K562 (cell line): ENCODE data around the gene C16orf90. TPM values are rescaled to one million over a fixed set of nuclear protein-coding genes. Genes with fewer than 3 reads are reported as not detected.

Experiments
- ATAC-seq: fragments of 200-7000 bp; cut with Tn5 transposase; 3 replicates; pipeline ENCODE4 v1.9.1; 2020; ENCODE audit warnings: moderate library complexity
- BruUV-seq: library from RNA; stranded (reverse); fragments of 400-500 nt; replicated peaks from 2 replicates; lab custom pipeline; 2021; lab: Mats Ljungman, UMichigan
- CTCF ChIA-PET: fragments of 300-600 bp; formaldehyde crosslinking; extraction: SDS; loops from one replicate; lab custom pipeline; 2021; ENCODE audit warnings: low intra/inter-chr PET ratio; lab: Yijun Ruan, JAX
- POLR2A ChIA-PET: fragments of 300-600, 350-650 bp; sonication (Branson Sonifier 250); formaldehyde crosslinking; extraction: SDS; loops from one replicate; lab custom pipeline; 2021; ENCODE audit warnings: antibody characterized with exemption, inconsistent platforms; lab: Yijun Ruan, JAX
- DNase-seq, 4 experiments: peaks; one replicate each; pipeline versions ENCODE4 v3.0.0 to v3.0.0-alpha.2; 2011 to 2018; ENCODE audit warnings: low spot score in 3 of 4, mixed read lengths in 3 of 4; ENCODE audit errors: extremely low read depth in 1 of 4
- FAIRE-seq: peaks from 2 replicates; lab custom pipeline; 2011; peaks lifted over from hg19 to GRCh38; lab: Jason Lieb, UNC
- H2AFZ ChIP-seq: 2 replicates; pipeline ENCODE4 v1.6.0; 2011; ENCODE audit warnings: low read depth, low read length, control low read depth, inconsistent platforms
- H3K27ac ChIP-seq: fragments of 200-600 bp; 3 replicates; pipeline ENCODE4 v1.8.0; 2011; ENCODE audit warnings: low read depth, mild to moderate bottlenecking, control low read depth, inconsistent platforms, low read length, moderate library complexity, mixed read lengths; ENCODE audit errors: extremely low read depth
- H3K27me3 ChIP-seq, 2 experiments: fragments of 300-600 bp in 1 of 2; 2 replicates in 1 of 2; 3 replicates in 1 of 2; pipeline versions ENCODE4 v1.6.0 to v1.8.0; 2011; ENCODE audit warnings: inconsistent platforms in 2 of 2, low read length in 2 of 2, mild to moderate bottlenecking in 1 of 2, mixed read lengths in 1 of 2, moderate library complexity in 1 of 2; ENCODE audit not compliant: control insufficient read depth in 2 of 2, insufficient read depth in 2 of 2
- H3K36me3 ChIP-seq: fragments of 300-600 bp; 3 replicates; pipeline ENCODE4 v1.8.0; 2011; ENCODE audit warnings: mild to moderate bottlenecking, low read length, inconsistent platforms; ENCODE audit not compliant: control insufficient read depth, insufficient read depth
- H3K4me1 ChIP-seq, 2 experiments: fragments of 200-600 bp in 1 of 2; replicated peaks in 1 of 2; 2 replicates in 1 of 2; 3 replicates in 1 of 2; pipeline versions ENCODE4 v1.5.1 to v1.8.0; 2011; ENCODE audit warnings: inconsistent platforms in 2 of 2, low read length in 2 of 2, mild to moderate bottlenecking in 1 of 2, mixed read lengths in 1 of 2, moderate library complexity in 1 of 2; ENCODE audit not compliant: control insufficient read depth in 2 of 2, insufficient read depth in 2 of 2
- H3K4me2 ChIP-seq: 2 replicates; pipeline ENCODE4 v1.6.1; 2011; ENCODE audit warnings: low read length, control low read depth, inconsistent platforms, mixed read lengths; ENCODE audit not compliant: insufficient read depth
- H3K4me3 ChIP-seq: fragments of 200-600 bp; sonication (generic), shearing (Covaris generic); 2 replicates; pipeline ENCODE4 v1.5.1; 2016; ENCODE audit warnings: control low read depth, inconsistent platforms
- H3K79me2 ChIP-seq: fragments of 200-600 bp; 3 replicates; pipeline ENCODE4 v1.8.0; 2011; ENCODE audit warnings: low read length, inconsistent platforms; ENCODE audit not compliant: control insufficient read depth, insufficient read depth
- H3K9ac ChIP-seq, 2 experiments: 2 replicates each; pipeline versions ENCODE4 v1.6.0 to v1.6.1; 2011; ENCODE audit warnings: low read depth in 2 of 2, low read length in 2 of 2, control low read depth in 1 of 2, inconsistent platforms in 1 of 2, mild to moderate bottlenecking in 1 of 2, mixed read lengths in 1 of 2; ENCODE audit not compliant: insufficient read depth in 1 of 2
- H3K9me1 ChIP-seq: one replicate; pipeline ENCODE4 v1.6.0; 2011; ENCODE audit warnings: inconsistent platforms, mild to moderate bottlenecking, low read length, moderate library complexity; ENCODE audit not compliant: control insufficient read depth, insufficient read depth
- H3K9me3 ChIP-seq: replicated peaks from 2 replicates; pipeline ENCODE4 v1.5.1; 2011; ENCODE audit warnings: low read depth, low read length, inconsistent platforms; ENCODE audit not compliant: control insufficient read depth, insufficient read depth
- H4K20me1 ChIP-seq: replicated peaks from 2 replicates; pipeline ENCODE4 v1.6.1; 2011; ENCODE audit warnings: low read length, inconsistent platforms, mixed read lengths; ENCODE audit not compliant: control insufficient read depth, insufficient read depth
- ILK ChIP-seq: fragments of 450-650 bp; IDR thresholded peaks from 2 replicates; pipeline ENCODE4 v1.6.1; 2016; ENCODE audit warnings: missing genetic modification characterization, low read depth, mild to moderate bottlenecking, missing compliant biosample characterization, moderate library complexity, borderline replicate concordance
- KAT7 ChIP-seq: sonication (generic); formaldehyde crosslinking; IDR thresholded peaks from 2 replicates; pipeline ENCODE4 v1.8.0; 2022; ENCODE audit warnings: missing genetic modification reagents, mild to moderate bottlenecking, borderline replicate concordance
- KLF1 ChIP-seq: fragments of 450-650 bp; IDR thresholded peaks from 2 replicates; pipeline ENCODE4 v1.6.1; 2016; ENCODE audit warnings: missing genetic modification characterization, missing compliant biosample characterization
- NONO ChIP-seq, 2 experiments: fragments of 200-400 bp in 1 of 2; fragments of 450-650 bp in 1 of 2; formaldehyde crosslinking in 1 of 2; IDR thresholded peaks; 2 replicates each; pipeline ENCODE4 v1.6.1; 2017; ENCODE audit warnings: low read depth in 2 of 2, mild to moderate bottlenecking in 2 of 2, moderate library complexity in 2 of 2, low read length in 1 of 2
- ZKSCAN1 ChIP-seq: fragments of 150-350 bp; IDR thresholded peaks from 2 replicates; pipeline ENCODE4 v1.6.1; 2016; ENCODE audit warnings: low read depth, low read length
- ZNF239 ChIP-seq: fragments of 250-450 bp; sonication (Bioruptor Pico); IDR thresholded peaks from 2 replicates; pipeline ENCODE4 v1.4.0; 2020; ENCODE audit warnings: mild to moderate bottlenecking
- ZNF316 ChIP-seq: fragments of 450-650 bp; IDR thresholded peaks from 2 replicates; pipeline ENCODE4 v1.6.1; 2016
- ZNF384 ChIP-seq: IDR thresholded peaks from 2 replicates; pipeline ENCODE4 v1.6.1; 2012; ENCODE audit warnings: low read depth, low read length, improper control_type of control experiment
- ZNF77 ChIP-seq: fragments of 250-450 bp; sonication (Bioruptor Pico); IDR thresholded peaks from 2 replicates; pipeline ENCODE4 v1.5.0; 2020
- WGBS: fragments of 100-300 bp; shearing (Covaris generic); methylation state at CpG from one replicate; pipeline ENCODE4 v1.1.6; 2016; ENCODE audit warnings: low coverage, mixed read lengths; ENCODE audit not compliant: insufficient coverage; ENCODE audit errors: missing lambda C conversion rate; 5-methylcytosine and 5-hydroxymethylcytosine counted together
- in situ Hi-C: fragments of 300-500 bp; cut with MboI; formaldehyde crosslinking; loops from 4 replicates; pipeline ENCODE4 v1.15.0; 2018; ENCODE audit warnings: inconsistent platforms, mixed read lengths
- intact Hi-C: fragments of 100-400 bp; cut with micrococcal nuclease; formaldehyde crosslinking; loops from 2 replicates; pipeline ENCODE4 v1.14.2; 2022
- polyA plus RNA-seq, 8 experiments: library from polyadenylated mRNA; depleted of rRNA in 4 of 8; stranded (reverse) in 5 of 8; unstranded in 3 of 8; fragments of >200 nt; fragmentation: Nextera tagmentation in 2 of 8; fragmentation: Illumina TruSeq in 1 of 8; extraction: Ambion mirVana in 2 of 8; extraction: Trizol in 1 of 8; gene quantifications; 2 replicates each; pipeline versions ENCODE4 v1.2.1 to v1.2.3, GENCODE V29; 2011 to 2014; ENCODE audit warnings: inconsistent platforms in 1 of 8, missing spikeins in 1 of 8
- total RNA-seq, 7 experiments: library from RNA; depleted of rRNA in 6 of 7; stranded (reverse); fragments of >200 nt in 6 of 7; fragmentation: Illumina TruSeq in 2 of 7; extraction: Trizol in 2 of 7; gene quantifications; 2 replicates each; pipeline versions ENCODE4 v1.2.1 to v1.2.3, GENCODE V29; 2011 to 2021; ENCODE audit warnings: low replicate concordance in 1 of 7
- TF ChIP-seq, protein P1 (sequence below): fragments of 250-450 bp; sonication (Bioruptor Pico); IDR thresholded peaks from 2 replicates; pipeline ENCODE4 v1.6.1; 2021; ENCODE audit warnings: mild to moderate bottlenecking
- TF ChIP-seq, protein P2 (sequence below), 2 experiments: fragments of 450-650 bp; conservative IDR thresholded peaks; 2 replicates each; pipeline ENCODE4 v1.6.1; 2017; ENCODE audit warnings: mild to moderate bottlenecking in 2 of 2, moderate library complexity in 2 of 2

Gene C16orf90
- total and polyA plus RNA-seq, 9 of the 15 experiments (the other 6 are each of a cell fraction or from before 2014, with no cell fraction given), result not detected

DNA sequence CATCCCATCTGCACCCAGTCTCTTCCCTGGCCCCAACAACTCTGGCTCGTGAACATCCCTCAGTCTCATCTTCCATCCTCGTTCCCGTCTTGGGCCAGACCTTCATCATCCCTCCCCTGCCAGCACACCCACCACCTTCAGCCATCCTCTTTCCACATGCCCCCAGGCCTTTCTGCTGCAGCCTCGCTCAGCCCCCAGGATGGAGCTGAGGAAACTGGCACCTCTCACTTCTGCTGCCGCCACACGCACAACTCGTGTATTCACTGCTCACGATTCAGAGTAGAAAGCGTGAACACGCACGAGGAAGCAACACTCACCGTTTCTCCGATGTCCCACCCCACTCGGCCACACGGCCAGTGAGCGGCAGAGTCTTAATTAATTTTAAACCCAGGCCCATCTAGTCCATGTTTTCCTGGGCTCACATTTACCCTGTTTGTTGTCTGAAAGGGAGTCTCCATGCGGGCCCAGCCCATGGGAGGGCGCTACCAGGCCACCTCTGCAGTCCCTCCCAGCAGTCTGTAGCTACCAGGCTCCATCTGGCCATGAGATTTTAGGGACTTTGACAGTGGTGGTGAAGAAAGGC, 12.5 kb downstream of the C16orf90 start:
- Histone ChIP-seq H3K4me1 (peaks cover 7 to 44% of the 10 kb centered on the region in 2 experiments; a peak in 4 of 5 replicates), H3K27ac (no peak overlapping the region), H3K9me3 (no peaks in the 10 kb centered on the region), H4K20me1 (no peaks in the 10 kb centered on the region; the same call in 1 of the 2 replicates), H3K79me2 (no peaks in the 10 kb centered on the region), H3K27me3 (no peaks in the 10 kb centered on the region), H3K9me1 (peaks cover 7% of the 10 kb centered on the region), H3K36me3 (peaks cover 65% of the 10 kb centered on the region), H3K4me2 (no peak overlapping the region), H2AFZ (no peak overlapping the region), H3K9ac (no peak overlapping the region), H3K4me3 (no peak overlapping the region)
- in situ Hi-C loops, result no loop called here
- CTCF ChIA-PET, result no interaction called here
- intact Hi-C loops, result no loop called here
- FAIRE-seq, result no peak
- no peak for TF ChIP-seq ILK (tag)
- no peak for TF ChIP-seq ZNF77 (CRISPR knock-in tag)
- TF ChIP-seq, protein P1, sequence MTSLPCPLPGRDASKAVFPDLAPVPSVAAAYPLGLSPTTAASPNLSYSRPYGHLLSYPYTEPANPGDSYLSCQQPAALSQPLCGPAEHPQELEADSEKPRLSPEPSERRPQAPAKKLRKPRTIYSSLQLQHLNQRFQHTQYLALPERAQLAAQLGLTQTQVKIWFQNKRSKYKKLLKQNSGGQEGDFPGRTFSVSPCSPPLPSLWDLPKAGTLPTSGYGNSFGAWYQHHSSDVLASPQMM (CRISPR knock-in tag), result no peak
- TF ChIP-seq ZNF384, result no peak
- no peak for TF ChIP-seq ZNF239 (CRISPR knock-in tag)
- no peak for TF ChIP-seq KAT7 (CRISPR knock-in tag)
- TF ChIP-seq ZKSCAN1, result no peak
- TF ChIP-seq KLF1, result no peak
- no peak for TF ChIP-seq ZNF316
- TF ChIP-seq NONO (IDR thresholded peaks at IDR 0.05; ENCODE audit: low read depth in 2 of 2, low read length in 1 of 2), result no peak
- TF ChIP-seq, protein P2, sequence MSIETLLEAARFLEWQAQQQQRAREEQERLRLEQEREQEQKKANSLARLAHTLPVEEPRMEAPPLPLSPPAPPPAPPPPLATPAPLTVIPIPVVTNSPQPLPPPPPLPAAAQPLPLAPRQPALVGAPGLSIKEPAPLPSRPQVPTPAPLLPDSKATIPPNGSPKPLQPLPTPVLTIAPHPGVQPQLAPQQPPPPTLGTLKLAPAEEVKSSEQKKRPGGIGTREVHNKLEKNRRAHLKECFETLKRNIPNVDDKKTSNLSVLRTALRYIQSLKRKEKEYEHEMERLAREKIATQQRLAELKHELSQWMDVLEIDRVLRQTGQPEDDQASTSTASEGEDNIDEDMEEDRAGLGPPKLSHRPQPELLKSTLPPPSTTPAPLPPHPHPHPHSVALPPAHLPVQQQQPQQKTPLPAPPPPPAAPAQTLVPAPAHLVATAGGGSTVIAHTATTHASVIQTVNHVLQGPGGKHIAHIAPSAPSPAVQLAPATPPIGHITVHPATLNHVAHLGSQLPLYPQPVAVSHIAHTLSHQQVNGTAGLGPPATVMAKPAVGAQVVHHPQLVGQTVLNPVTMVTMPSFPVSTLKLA (conservative IDR thresholded peaks at IDR 0.05), result no peak
- no peak for ATAC-seq
- DNase-seq, result no peak
- POLR2A ChIA-PET, result interaction anchor here (0.6 kb wide), 1 partner anchor 328 kb away, joined by 3 read pairs; no protein-coding TSS in a partner anchor
- BruUV-seq, result no TSS peak
- WGBS, result 96% methylated on average over 18 of the region's 18 CpGs
